GM12801 (cell line): ENCODE results near the gene C17orf114.

Experiments
- CTCF ChIP-seq: IDR thresholded peaks from one replicate; pipeline ENCODE4 v1.5.1; 2011; ENCODE audit warnings: control low read depth; ENCODE audit not compliant: insufficient read length; ENCODE audit errors: extremely low read depth

Gene C17orf114

DNA sequence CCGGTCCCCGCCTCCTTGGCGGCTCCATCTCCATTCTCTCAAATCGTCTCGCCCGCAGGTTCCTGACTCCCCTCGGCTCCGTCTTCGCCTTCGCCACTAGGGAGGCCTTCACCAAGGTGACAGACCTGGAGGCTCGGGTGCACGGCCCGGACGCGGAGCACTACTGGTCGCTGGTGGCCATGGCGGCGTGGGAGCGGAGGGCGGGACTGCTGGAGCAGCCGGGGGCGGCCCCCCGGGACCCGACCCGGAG is 12.5 kb downstream of the C17orf114 start:
- no peak for TF ChIP-seq CTCF

DNA sequence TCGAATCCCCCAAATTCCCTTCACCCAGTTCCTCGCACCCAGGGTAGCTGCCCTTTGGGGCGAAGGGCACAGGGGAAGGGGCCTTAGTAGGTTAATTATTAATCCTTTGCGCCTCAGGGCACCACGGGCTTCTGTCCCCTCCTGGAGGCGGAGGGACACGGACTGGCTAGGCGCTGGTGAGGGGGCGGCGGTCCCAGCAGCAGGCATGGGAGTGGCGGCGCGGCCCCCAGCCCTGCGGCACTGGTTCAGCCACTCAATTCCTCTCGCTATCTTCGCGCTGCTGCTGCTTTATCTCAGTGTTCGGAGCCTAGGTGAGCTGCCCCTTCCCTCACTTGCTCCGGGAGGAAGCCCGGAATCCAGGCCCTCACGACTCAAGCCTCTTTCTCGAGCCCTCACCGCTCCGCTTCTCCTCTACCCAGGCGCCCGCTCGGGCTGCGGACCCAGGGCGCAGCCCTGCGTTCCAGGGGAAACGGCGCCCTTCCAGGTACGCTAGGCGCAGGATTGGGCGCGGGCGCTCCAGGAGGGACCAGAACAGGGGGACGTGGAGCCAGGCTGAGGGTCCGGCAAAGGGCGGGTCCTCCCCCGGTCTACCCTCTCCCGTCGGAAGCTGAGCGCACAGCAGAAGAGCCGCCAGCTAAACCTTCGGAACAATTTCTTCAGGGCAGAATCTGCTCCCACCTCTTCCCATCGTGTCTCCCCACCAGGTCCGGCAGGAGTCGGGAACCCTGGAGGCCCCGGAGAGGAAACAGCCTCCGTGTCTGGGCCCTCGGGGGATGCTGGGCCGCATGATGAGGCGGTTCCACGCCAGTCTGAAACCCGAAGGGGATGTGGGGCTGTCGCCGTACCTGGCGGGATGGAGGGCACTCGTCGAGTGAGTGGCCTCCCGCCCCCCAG is 13.1 kb downstream of the C17orf114 start, which contains the start of gene GLTPD2:
Gene GLTPD2, plus strand, starts transcription at position 158 of the 894 bp plus-strand sequence. Its CDS starts 48 bp downstream, at position 206.
- no peak for TF ChIP-seq CTCF

- TF ChIP-seq CTCF = no peak
Measured at GRCh38 chr17:4788159-4788806, 13.8 kb downstream of the C17orf114 start.

GRCh38 chr17:4786516-4786915 is 15.6 kb downstream of the C17orf114 start:
- TF ChIP-seq CTCF = no peak

- no peak for TF ChIP-seq CTCF
Measured at GRCh38 chr17:4786106-4786511, 16.0 kb downstream of the C17orf114 start, which contains the start of gene VMO1. Gene VMO1 (minus strand): TSS chr17:4786364. CDS start chr17:4786352, 12 bp downstream.

- TF ChIP-seq CTCF = no peak
Measured at GRCh38 chr17:4785311-4786105, 16.6 kb downstream of the C17orf114 start.

- no peak for TF ChIP-seq CTCF
Measured at GRCh38 chr17:4782652-4783051, 19.5 kb downstream of the C17orf114 start.
